K562 (cell line): ENCODE data around the gene PRKCB. TPM values are rescaled to one million over a fixed set of nuclear protein-coding genes. Genes with fewer than 3 reads are reported as not detected.
A peak's percentile ranks its signal among the peaks of the same experiment; 100 is the strongest.

Source experiments
- CBFA2T2 ChIP-seq: fragments of 450-650 bp; conservative IDR thresholded peaks from 2 replicates; pipeline ENCODE4 v1.6.1; 2017; ENCODE audit warnings: mild to moderate bottlenecking
- CBX3 ChIP-seq, 2 experiments: IDR thresholded peaks; 1 replicate in 1 of 2; 2 replicates in 1 of 2; pipeline ENCODE4 v1.6.1; 2012; ENCODE audit warnings: inconsistent platforms in 2 of 2, low read length in 2 of 2, borderline replicate concordance in 1 of 2, control low read depth in 1 of 2
- FOXP1 ChIP-seq: sonication (generic); formaldehyde crosslinking; IDR thresholded peaks from 2 replicates; pipeline ENCODE4 v1.8.0; 2022; ENCODE audit warnings: mild to moderate bottlenecking, missing genetic modification reagents
- HDAC6 ChIP-seq: IDR thresholded peaks from 2 replicates; pipeline ENCODE4 v1.6.1; 2012; ENCODE audit warnings: low read depth, mild to moderate bottlenecking, control low read depth, inconsistent platforms, low read length, moderate library complexity
- HEY1 ChIP-seq: fragments of 250-450 bp; sonication (Bioruptor Pico); IDR thresholded peaks from 2 replicates; pipeline ENCODE4 v1.5.0; 2020; ENCODE audit warnings: mild to moderate bottlenecking, moderate library complexity, borderline replicate concordance
- MTA1 ChIP-seq: fragments of 450-650 bp; IDR thresholded peaks from 2 replicates; pipeline ENCODE4 v1.6.1; 2017; ENCODE audit warnings: borderline replicate concordance
- NCOR1 ChIP-seq: fragments of 450-650 bp; IDR thresholded peaks from 2 replicates; pipeline ENCODE4 v1.6.1; 2016; ENCODE audit warnings: mild to moderate bottlenecking, moderate library complexity
- POLR2AphosphoS5 ChIP-seq: IDR thresholded peaks from 2 replicates; pipeline ENCODE4 v1.6.1; 2011; ENCODE audit warnings: mild to moderate bottlenecking, low read depth, low read length, moderate library complexity; ENCODE audit not compliant: control insufficient read depth, insufficient read depth
- STAT5A ChIP-seq: IDR thresholded peaks from 2 replicates; pipeline ENCODE4 v1.6.1; 2012; ENCODE audit warnings: low read length, inconsistent platforms, borderline replicate concordance
- TEAD4 ChIP-seq, 2 experiments: sonication (generic) in 1 of 2; formaldehyde crosslinking in 1 of 2; IDR thresholded peaks; 2 replicates each; pipeline versions ENCODE4 v1.6.1 to v1.8.0; 2012 to 2022; ENCODE audit warnings: borderline replicate concordance in 1 of 2, inconsistent platforms in 1 of 2, low read length in 1 of 2, mild to moderate bottlenecking in 1 of 2, missing genetic modification reagents in 1 of 2
- U2AF1 ChIP-seq: fragments of 200-400 bp; formaldehyde crosslinking; optimal IDR thresholded peaks from 2 replicates; pipeline ENCODE3; 2017; ENCODE audit warnings: mild to moderate bottlenecking, low read depth, low read length, moderate library complexity
- ZNF354B ChIP-seq: fragments of 250-450 bp; sonication (Bioruptor Pico); IDR thresholded peaks from 2 replicates; pipeline ENCODE4 v1.4.0; 2020
- ZNF589 ChIP-seq: fragments of 200-800 bp; sonication (Bioruptor generic); IDR thresholded peaks from 2 replicates; pipeline ENCODE4 v1.6.1; 2016; ENCODE audit warnings: low read depth, missing genetic modification characterization, missing compliant biosample characterization
- polyA plus RNA-seq, 8 experiments: library from polyadenylated mRNA; depleted of rRNA in 4 of 8; stranded (reverse) in 5 of 8; unstranded in 3 of 8; fragments of >200 nt; fragmentation: Nextera tagmentation in 2 of 8; fragmentation: Illumina TruSeq in 1 of 8; extraction: Ambion mirVana in 2 of 8; extraction: Trizol in 1 of 8; gene quantifications; 2 replicates each; pipeline versions ENCODE4 v1.2.1 to v1.2.3, GENCODE V29; 2011 to 2014; ENCODE audit warnings: inconsistent platforms in 1 of 8, missing spikeins in 1 of 8
- total RNA-seq, 7 experiments: library from RNA; depleted of rRNA in 6 of 7; stranded (reverse); fragments of >200 nt in 6 of 7; fragmentation: Illumina TruSeq in 2 of 7; extraction: Trizol in 2 of 7; gene quantifications; 2 replicates each; pipeline versions ENCODE4 v1.2.1 to v1.2.3, GENCODE V29; 2011 to 2021; ENCODE audit warnings: low replicate concordance in 1 of 7
- TF ChIP-seq, protein P1 (sequence below): fragments of 250-450 bp; sonication (Bioruptor Pico); IDR thresholded peaks from 2 replicates; pipeline ENCODE4 v1.8.0; 2022; ENCODE audit warnings: inconsistent platforms, mild to moderate bottlenecking, moderate library complexity, borderline replicate concordance
- TF ChIP-seq, protein P2 (sequence below), 2 experiments: IDR thresholded peaks; 2 replicates each; pipeline ENCODE4 v1.6.1; 2012; ENCODE audit warnings: improper control_type of control experiment in 2 of 2, low read depth in 2 of 2, low read length in 2 of 2, borderline replicate concordance in 1 of 2
- TF ChIP-seq, protein P3 (sequence below), 2 experiments: fragments of 450-650 bp in 1 of 2; IDR thresholded peaks; 2 replicates each; pipeline ENCODE4 v1.6.1; 2011 to 2017; ENCODE audit warnings: low read depth in 2 of 2, antibody characterized with exemption in 1 of 2, borderline replicate concordance in 1 of 2, low read length in 1 of 2, mild to moderate bottlenecking in 1 of 2, mixed read lengths in 1 of 2; ENCODE audit not compliant: control insufficient read depth in 1 of 2
- TF ChIP-seq, protein P4 (sequence below): fragments of 250-450 bp; sonication (Bioruptor Pico); IDR thresholded peaks from 2 replicates; pipeline ENCODE4 v1.5.0; 2021
- TF ChIP-seq, protein P5 (sequence below): fragments of 250-450 bp; sonication (Bioruptor Pico); IDR thresholded peaks from 2 replicates; pipeline ENCODE4 v1.8.0; 2021; ENCODE audit warnings: borderline replicate concordance, mild to moderate bottlenecking, moderate library complexity; ENCODE audit not compliant: poor library complexity, severe bottlenecking

PRKCB gene
- total and polyA plus RNA-seq, 9 of the 15 experiments (the other 6 are each of a cell fraction or from before 2014, with no cell fraction given): 49.9 to 276 (median 148) TPM

DNA sequence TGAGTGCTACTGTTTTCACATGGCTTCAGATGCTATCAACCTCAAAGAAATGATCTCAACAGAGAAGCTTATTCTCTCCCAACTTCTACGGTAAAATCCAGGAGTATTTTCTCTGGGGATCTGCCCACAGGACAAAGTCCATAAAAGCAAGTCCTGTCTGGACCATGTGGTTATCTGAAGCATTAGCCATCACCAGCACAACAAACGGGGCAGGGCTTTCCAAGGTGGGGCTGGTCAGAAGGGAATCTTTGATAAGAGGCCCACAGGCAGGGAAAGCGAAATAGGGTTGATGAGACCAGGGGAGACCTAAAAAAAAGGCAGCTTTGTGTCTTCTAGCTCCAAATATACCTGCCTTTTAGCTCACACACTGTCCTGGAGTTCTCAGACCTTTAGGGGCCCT is 381.7 kb downstream of the PRKCB start (continued):
- TF ChIP-seq CBFA2T2: peak; percentile 71
- TF ChIP-seq FOXP1 (CRISPR knock-in tag): 0 out of 2 replicates have a peak, but pooled peaks have one; percentile 37
- peak; percentile 73 for TF ChIP-seq TEAD4 (IDR thresholded peaks at IDR 0.05; ENCODE audit: low read length)
- no peak for TF ChIP-seq TEAD4 (CRISPR knock-in tag; IDR thresholded peaks at IDR 0.05; ENCODE audit: borderline replicate concordance)
- no peak for TF ChIP-seq HDAC6
- no peak for TF ChIP-seq ZNF589
- TF ChIP-seq, protein P1, sequence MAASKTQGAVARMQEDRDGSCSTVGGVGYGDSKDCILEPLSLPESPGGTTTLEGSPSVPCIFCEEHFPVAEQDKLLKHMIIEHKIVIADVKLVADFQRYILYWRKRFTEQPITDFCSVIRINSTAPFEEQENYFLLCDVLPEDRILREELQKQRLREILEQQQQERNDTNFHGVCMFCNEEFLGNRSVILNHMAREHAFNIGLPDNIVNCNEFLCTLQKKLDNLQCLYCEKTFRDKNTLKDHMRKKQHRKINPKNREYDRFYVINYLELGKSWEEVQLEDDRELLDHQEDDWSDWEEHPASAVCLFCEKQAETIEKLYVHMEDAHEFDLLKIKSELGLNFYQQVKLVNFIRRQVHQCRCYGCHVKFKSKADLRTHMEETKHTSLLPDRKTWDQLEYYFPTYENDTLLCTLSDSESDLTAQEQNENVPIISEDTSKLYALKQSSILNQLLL (CRISPR knock-in tag): no peak
- TF ChIP-seq, protein P2, sequence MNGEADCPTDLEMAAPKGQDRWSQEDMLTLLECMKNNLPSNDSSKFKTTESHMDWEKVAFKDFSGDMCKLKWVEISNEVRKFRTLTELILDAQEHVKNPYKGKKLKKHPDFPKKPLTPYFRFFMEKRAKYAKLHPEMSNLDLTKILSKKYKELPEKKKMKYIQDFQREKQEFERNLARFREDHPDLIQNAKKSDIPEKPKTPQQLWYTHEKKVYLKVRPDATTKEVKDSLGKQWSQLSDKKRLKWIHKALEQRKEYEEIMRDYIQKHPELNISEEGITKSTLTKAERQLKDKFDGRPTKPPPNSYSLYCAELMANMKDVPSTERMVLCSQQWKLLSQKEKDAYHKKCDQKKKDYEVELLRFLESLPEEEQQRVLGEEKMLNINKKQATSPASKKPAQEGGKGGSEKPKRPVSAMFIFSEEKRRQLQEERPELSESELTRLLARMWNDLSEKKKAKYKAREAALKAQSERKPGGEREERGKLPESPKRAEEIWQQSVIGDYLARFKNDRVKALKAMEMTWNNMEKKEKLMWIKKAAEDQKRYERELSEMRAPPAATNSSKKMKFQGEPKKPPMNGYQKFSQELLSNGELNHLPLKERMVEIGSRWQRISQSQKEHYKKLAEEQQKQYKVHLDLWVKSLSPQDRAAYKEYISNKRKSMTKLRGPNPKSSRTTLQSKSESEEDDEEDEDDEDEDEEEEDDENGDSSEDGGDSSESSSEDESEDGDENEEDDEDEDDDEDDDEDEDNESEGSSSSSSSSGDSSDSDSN (IDR thresholded peaks at IDR 0.05; ENCODE audit: borderline replicate concordance in 1 of 2, low read depth in 2 of 2, low read length in 2 of 2): no peak
- TF ChIP-seq NCOR1: peak; percentile 65
- TF ChIP-seq MTA1: no peak
- TF ChIP-seq, protein P3, sequence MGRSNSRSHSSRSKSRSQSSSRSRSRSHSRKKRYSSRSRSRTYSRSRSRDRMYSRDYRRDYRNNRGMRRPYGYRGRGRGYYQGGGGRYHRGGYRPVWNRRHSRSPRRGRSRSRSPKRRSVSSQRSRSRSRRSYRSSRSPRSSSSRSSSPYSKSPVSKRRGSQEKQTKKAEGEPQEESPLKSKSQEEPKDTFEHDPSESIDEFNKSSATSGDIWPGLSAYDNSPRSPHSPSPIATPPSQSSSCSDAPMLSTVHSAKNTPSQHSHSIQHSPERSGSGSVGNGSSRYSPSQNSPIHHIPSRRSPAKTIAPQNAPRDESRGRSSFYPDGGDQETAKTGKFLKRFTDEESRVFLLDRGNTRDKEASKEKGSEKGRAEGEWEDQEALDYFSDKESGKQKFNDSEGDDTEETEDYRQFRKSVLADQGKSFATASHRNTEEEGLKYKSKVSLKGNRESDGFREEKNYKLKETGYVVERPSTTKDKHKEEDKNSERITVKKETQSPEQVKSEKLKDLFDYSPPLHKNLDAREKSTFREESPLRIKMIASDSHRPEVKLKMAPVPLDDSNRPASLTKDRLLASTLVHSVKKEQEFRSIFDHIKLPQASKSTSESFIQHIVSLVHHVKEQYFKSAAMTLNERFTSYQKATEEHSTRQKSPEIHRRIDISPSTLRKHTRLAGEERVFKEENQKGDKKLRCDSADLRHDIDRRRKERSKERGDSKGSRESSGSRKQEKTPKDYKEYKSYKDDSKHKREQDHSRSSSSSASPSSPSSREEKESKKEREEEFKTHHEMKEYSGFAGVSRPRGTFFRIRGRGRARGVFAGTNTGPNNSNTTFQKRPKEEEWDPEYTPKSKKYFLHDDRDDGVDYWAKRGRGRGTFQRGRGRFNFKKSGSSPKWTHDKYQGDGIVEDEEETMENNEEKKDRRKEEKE (IDR thresholded peaks at IDR 0.05; ENCODE audit: borderline replicate concordance in 1 of 2, control insufficient read depth in 1 of 2, low read depth in 2 of 2, low read length in 1 of 2): no peak
- no peak for TF ChIP-seq ZNF354B
- TF ChIP-seq STAT5A: peak; percentile 47
- TF ChIP-seq CBX3 (IDR thresholded peaks at IDR 0.05; ENCODE audit: borderline replicate concordance in 1 of 2, low read length in 2 of 2): no peak
- TF ChIP-seq, protein P4, sequence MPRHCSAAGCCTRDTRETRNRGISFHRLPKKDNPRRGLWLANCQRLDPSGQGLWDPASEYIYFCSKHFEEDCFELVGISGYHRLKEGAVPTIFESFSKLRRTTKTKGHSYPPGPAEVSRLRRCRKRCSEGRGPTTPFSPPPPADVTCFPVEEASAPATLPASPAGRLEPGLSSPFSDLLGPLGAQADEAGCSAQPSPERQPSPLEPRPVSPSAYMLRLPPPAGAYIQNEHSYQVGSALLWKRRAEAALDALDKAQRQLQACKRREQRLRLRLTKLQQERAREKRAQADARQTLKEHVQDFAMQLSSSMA (CRISPR knock-in tag): no peak
- no peak for TF ChIP-seq U2AF1
- TF ChIP-seq HEY1 (CRISPR knock-in tag): no peak
- TF ChIP-seq, protein P5, sequence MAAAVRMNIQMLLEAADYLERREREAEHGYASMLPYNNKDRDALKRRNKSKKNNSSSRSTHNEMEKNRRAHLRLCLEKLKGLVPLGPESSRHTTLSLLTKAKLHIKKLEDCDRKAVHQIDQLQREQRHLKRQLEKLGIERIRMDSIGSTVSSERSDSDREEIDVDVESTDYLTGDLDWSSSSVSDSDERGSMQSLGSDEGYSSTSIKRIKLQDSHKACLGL (CRISPR knock-in tag): no peak
- peak; percentile 78; the same call in 1 of the 2 replicates for TF ChIP-seq POLR2AphosphoS5
